ENCODE results near the gene FKBP11. TPM values are rescaled to one million over a fixed set of nuclear protein-coding genes. Genes with fewer than 3 reads are reported as not detected.

The FKBP11 gene
- polyA plus RNA-seq, 1 experiment: 100 TPM

DNA sequence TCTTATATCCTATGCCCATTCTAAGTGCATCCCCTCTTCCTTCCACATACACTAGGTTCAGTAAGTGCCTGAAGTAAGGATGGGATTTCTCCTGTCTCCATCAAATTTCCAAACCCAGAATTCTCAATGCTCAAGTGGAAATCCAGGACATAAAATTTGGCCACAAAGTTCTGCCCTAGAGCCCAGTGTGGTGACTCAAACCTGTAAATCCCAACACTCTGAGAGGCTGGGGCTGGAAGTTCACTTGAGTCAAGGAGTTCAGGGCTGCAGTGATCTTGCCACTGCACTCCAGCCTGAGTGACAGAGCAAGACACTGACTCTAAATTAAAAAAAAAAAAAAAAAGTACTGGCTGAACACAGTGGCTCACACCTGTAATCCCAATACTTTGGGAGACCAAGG, 36.5 kb upstream of the FKBP11 start:
- peaks cover 2% of the 10 kb centered on the region; the same call in 1 of the 2 replicates for H3K27me3 ChIP-seq (ENCODE audit: control insufficient read depth, insufficient read depth, low read length)
- no peak overlapping the region for H3K4me3 ChIP-seq (ENCODE audit: low read depth, low read length)
- TF ChIP-seq, protein P1, sequence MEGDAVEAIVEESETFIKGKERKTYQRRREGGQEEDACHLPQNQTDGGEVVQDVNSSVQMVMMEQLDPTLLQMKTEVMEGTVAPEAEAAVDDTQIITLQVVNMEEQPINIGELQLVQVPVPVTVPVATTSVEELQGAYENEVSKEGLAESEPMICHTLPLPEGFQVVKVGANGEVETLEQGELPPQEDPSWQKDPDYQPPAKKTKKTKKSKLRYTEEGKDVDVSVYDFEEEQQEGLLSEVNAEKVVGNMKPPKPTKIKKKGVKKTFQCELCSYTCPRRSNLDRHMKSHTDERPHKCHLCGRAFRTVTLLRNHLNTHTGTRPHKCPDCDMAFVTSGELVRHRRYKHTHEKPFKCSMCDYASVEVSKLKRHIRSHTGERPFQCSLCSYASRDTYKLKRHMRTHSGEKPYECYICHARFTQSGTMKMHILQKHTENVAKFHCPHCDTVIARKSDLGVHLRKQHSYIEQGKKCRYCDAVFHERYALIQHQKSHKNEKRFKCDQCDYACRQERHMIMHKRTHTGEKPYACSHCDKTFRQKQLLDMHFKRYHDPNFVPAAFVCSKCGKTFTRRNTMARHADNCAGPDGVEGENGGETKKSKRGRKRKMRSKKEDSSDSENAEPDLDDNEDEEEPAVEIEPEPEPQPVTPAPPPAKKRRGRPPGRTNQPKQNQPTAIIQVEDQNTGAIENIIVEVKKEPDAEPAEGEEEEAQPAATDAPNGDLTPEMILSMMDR (IDR thresholded peaks at IDR 0.05; ENCODE audit: insufficient read depth, low read depth, low read length): no peak
- ChIA-PET POLR2A (no interaction called here), CTCF (interaction anchor here (0.8 to 30.1 kb wide), 3 partner anchors 10 to 32 kb away, joined by 3 to 757 read pairs (median 89); partner anchors contain the start of genes DDN, WNT1 and WNT10B)
- no peak for DNase-seq (ENCODE audit: low read depth)
- no peaks in the 10 kb centered on the region for H3K36me3 ChIP-seq (ENCODE audit: control insufficient read depth, insufficient read depth, low read length)

DNA sequence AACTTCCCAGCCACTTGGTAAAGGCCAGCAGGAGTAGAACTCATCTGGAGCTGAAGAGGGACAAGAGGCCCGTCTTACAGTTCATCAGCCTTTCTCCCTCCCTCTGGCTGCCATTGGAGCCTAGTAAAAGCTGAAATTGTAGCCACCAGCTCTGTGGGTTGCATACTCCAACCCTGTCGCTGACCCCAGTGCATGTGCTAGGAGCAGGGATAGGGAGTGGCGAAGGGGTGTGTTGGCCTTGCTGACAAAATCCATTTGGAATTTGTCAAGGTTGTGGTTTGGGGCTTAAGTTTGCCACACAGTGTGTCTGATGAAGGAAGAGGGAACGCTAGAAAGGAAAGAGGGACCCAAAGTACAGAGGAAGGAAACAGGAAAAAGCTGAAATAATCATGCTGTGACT, 36.0 kb upstream of the FKBP11 start:
- H3K36me3 ChIP-seq (ENCODE audit: control insufficient read depth, insufficient read depth, low read length): no peaks in the 10 kb centered on the region
- DNase-seq (ENCODE audit: low read depth): no peak
- peaks cover 2% of the 10 kb centered on the region; the same call in 1 of the 2 replicates for H3K27me3 ChIP-seq (ENCODE audit: control insufficient read depth, insufficient read depth, low read length)
- POLR2A ChIA-PET: no interaction called here
- CTCF ChIA-PET: interaction anchor here (10.4 to 30.1 kb wide), 2 partner anchors 16 to 33 kb away, joined by 89 to 757 read pairs; partner anchors contain the start of genes DDN and WNT1
- H3K4me3 ChIP-seq (ENCODE audit: low read depth, low read length): no peak overlapping the region
- TF ChIP-seq, protein P1 (IDR thresholded peaks at IDR 0.05; ENCODE audit: insufficient read depth, low read depth, low read length): no peak

DNA sequence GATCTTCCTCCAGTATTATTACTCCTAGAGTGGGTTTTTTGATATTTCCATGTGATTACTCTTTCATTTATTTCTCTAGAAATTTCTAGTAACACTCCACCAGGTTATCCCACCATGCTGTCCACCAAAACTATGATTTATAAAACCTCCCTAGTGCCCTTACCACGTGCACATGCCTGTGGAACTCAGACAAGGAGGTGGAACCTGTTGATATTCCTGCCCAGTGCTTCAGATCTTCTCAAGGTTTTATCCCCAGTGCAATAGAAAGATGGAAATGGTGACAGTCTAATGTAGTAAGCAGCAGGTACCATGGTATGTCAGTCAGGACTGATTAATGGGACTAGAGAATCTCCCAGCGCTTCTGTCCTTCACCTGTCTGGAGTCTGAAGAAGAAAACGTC, 35.5 kb upstream of the FKBP11 start:
- H3K27me3 ChIP-seq (ENCODE audit: control insufficient read depth, insufficient read depth, low read length): peaks cover 2% of the 10 kb centered on the region; the same call in 1 of the 2 replicates
- POLR2A ChIA-PET: no interaction called here

DNA sequence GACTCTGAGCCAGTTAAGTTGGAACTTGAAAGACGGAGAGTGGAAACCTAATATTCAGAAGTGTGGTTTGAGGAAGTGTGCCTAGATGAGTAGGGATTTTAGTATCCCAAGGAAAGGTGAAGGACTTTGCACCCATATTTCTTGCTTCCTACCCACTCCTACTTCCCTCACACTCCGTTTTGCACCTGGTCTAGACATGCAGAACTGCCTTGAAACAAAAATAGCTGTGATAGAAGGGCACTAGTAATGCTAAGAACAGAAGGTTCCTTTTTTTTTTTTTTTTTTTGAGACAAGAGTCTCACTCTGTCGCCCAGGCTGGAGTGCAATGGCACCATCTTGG, 32.7 kb upstream of the FKBP11 start:
- ChIA-PET CTCF (interaction anchor here (1.3 to 3.4 kb wide), 6 partner anchors 9 to 37 kb away, joined by 4 to 19 read pairs (median 7); no protein-coding TSS in a partner anchor), POLR2A (interaction anchor here (0.6 kb wide), 1 partner anchor 61 kb away, joined by 14 read pairs; no protein-coding TSS in a partner anchor)
- TF ChIP-seq, protein P1 (IDR thresholded peaks at IDR 0.05; ENCODE audit: insufficient read depth, low read depth, low read length): no peak
- peak overlapping the region; percentile 88; the same call in 1 of the 2 replicates for H3K4me3 ChIP-seq (ENCODE audit: low read depth, low read length)
- H3K36me3 ChIP-seq (ENCODE audit: control insufficient read depth, insufficient read depth, low read length): no peaks in the 10 kb centered on the region; the same call in 1 of the 2 replicates
- DNase-seq (ENCODE audit: low read depth): no peak
- no peaks in the 10 kb centered on the region for H3K27me3 ChIP-seq (ENCODE audit: control insufficient read depth, insufficient read depth, low read length)

More for the DNA sequence above, 35.5 kb upstream of the FKBP11 start:
- CTCF ChIA-PET: interaction anchor here (10.4 to 30.1 kb wide), 2 partner anchors 16 to 33 kb away, joined by 89 to 757 read pairs; partner anchors contain the start of genes DDN and WNT1
- H3K36me3 ChIP-seq (ENCODE audit: control insufficient read depth, insufficient read depth, low read length): no peaks in the 10 kb centered on the region
- TF ChIP-seq, protein P1 (IDR thresholded peaks at IDR 0.05; ENCODE audit: insufficient read depth, low read depth, low read length): no peak
- no peak for DNase-seq (ENCODE audit: low read depth)
- H3K4me3 ChIP-seq (ENCODE audit: low read depth, low read length): no peak overlapping the region

DNA sequence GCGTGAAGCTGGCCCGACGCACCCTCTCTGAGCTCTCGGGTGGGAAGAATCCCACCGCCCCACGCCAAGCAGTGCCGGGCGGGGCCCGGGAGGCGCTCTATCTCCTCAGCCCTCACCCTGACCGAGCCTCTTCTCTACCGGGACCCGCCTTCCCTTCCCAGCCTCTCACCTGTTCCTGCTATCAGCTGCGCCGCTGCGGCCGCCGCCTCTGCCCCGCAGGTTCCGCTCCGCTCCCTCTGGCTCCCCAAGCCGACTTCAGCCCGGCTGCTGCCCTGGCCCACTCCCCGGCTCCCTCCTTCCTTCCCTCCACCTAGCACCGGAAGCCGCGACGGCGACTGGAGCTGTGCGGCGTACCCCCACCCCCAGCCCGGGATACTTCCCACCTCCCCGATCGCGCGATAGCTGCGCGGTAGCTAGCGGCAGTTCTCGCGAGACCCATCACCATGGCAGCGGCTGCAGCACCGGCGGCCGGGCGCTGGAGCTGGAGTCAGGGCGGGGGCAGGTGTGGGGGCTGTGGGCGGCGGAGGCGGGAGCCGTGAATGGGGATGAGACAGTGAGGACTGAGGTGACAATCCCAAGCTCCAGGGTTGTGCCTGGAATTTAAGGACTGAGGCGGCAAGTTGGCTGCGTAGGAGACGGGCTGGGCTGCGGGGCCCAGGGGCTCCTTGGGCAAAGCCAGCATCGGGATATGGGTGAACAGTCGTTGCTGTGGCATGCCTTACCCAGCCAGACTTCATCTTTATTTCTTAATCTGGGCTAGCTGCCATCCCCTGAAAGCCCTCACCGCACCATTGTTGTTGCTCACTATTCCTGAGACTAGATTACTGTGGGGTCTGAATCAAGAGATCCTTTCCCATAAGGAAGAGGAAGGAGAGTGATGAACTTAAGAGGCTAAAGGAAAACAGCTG, 32.1 kb upstream of the FKBP11 start, which contains the start of gene ARF3:
Gene ARF3, minus strand, starts transcription at position 347 of the 908 bp plus-strand sequence. CDS start 16,392 bp downstream, outside the sequence.
- TF ChIP-seq, protein P1 (IDR thresholded peaks at IDR 0.05; ENCODE audit: insufficient read depth, low read depth, low read length): 0 out of 2 replicates have a peak, but pooled peaks have one; percentile 0
- no peaks in the 10 kb centered on the region for H3K27me3 ChIP-seq (ENCODE audit: control insufficient read depth, insufficient read depth, low read length)
- DNase-seq (ENCODE audit: low read depth): peak; percentile 45
- ChIA-PET CTCF (interaction anchor here (0.6 to 3.4 kb wide), 12 partner anchors 9 to 67 kb away, joined by 3 to 19 read pairs (median 5); partner anchors contain the start of gene WNT1), POLR2A (interaction anchor here (0.6 kb wide), 2 partner anchors 35 to 62 kb away, joined by 4 to 14 read pairs; no protein-coding TSS in a partner anchor)
- peak within 1 kb of the TSS; percentile 88 for H3K4me3 ChIP-seq (ENCODE audit: low read depth, low read length)
- H3K36me3 ChIP-seq (ENCODE audit: control insufficient read depth, insufficient read depth, low read length): peaks cover 1% of the 10 kb centered on the region; the same call in 1 of the 2 replicates
